ENCODE measurements around the gene PHKG1. TPM values are rescaled to one million over a fixed set of nuclear protein-coding genes. Genes with fewer than 3 reads are reported as not detected.

PHKG1 gene
- total and polyA plus RNA-seq, 2 of the 8 experiments (the other 6 are each of a cell fraction or from before 2014, with no cell fraction given), result 0.03 to 0.61 TPM

- Histone ChIP-seq H3K14ac (ENCODE audit: insufficient read length) (no peak overlapping the region), H3K18ac (ENCODE audit: extremely low read depth, low read length) (no peak overlapping the region), H2AFZ (ENCODE audit: low read length) (no peak overlapping the region), H4K20me1 (replicated peaks in 1 of 2; ENCODE audit: control insufficient read depth in 1 of 2, insufficient read depth in 2 of 2, low read length in 2 of 2) (peaks cover 0 to 2% of the 10 kb centered on the region in 2 experiments), H2BK120ac (replicated peaks; ENCODE audit: low read depth, low read length) (no peak overlapping the region), H3K79me1 (ENCODE audit: low read depth, low read length) (no peaks in the 10 kb centered on the region), H2BK20ac (ENCODE audit: low read length) (no peak overlapping the region), H3K23ac (ENCODE audit: insufficient read length) (no peak overlapping the region), H3K56ac (replicated peaks; ENCODE audit: insufficient read length, low read depth, low read length) (no peak overlapping the region), H3K23me2 (ENCODE audit: low read depth, low read length) (no peaks in the 10 kb centered on the region), H4K5ac (ENCODE audit: insufficient read length, low read depth, low read length) (no peak overlapping the region), H3K4me1 (replicated peaks in 1 of 4; ENCODE audit: control insufficient read depth in 3 of 4, insufficient read depth in 4 of 4, low read length in 3 of 4) (no peaks in the 10 kb centered on the region), H2BK15ac (ENCODE audit: low read length) (no peak overlapping the region), H3K27ac (ENCODE audit: low read depth, low read length) (no peak overlapping the region), H3K9me3 (ENCODE audit: insufficient read depth in 2 of 2, low read depth in 1 of 2, low read length in 1 of 2) (no peaks in the 10 kb centered on the region), H3K4me3 (ENCODE audit: extremely low read depth in 1 of 4, insufficient read depth in 2 of 4, low read depth in 3 of 4, low read length in 4 of 4) (no peak overlapping the region), H2BK5ac (ENCODE audit: low read depth, low read length) (peak overlapping the region; percentile 52; the same call in 1 of the 2 replicates), H4K91ac (replicated peaks; ENCODE audit: insufficient read length, low read length) (no peak overlapping the region), H3K4ac (replicated peaks; ENCODE audit: insufficient read length, low read depth, low read length) (no peak overlapping the region), H2BK12ac (ENCODE audit: low read depth, low read length) (no peak overlapping the region), H3K27me3 (replicated peaks in 1 of 4; ENCODE audit: control insufficient read depth in 3 of 4, extremely low read depth in 1 of 4, insufficient read depth in 3 of 4, low read length in 3 of 4) (no peaks in the 10 kb centered on the region), H3K9ac (replicated peaks in 1 of 4; ENCODE audit: extremely low read depth in 1 of 4, low read depth in 3 of 4, low read length in 3 of 4) (no peak overlapping the region), H3K79me2 (ENCODE audit: control insufficient read depth in 1 of 2, insufficient read depth in 2 of 2, low read length in 2 of 2) (no peaks in the 10 kb centered on the region), H3K4me2 (ENCODE audit: insufficient read depth in 1 of 2, low read depth in 2 of 2, low read length in 2 of 2) (no peak overlapping the region), H4K8ac (ENCODE audit: extremely low read depth, insufficient read depth, low read length) (peak overlapping the region; percentile 82; the same call in 1 of the 2 replicates), H2AK5ac (ENCODE audit: low read depth, low read length) (no peak overlapping the region), H3K36me3 (ENCODE audit: control insufficient read depth in 2 of 4, insufficient read depth in 4 of 4, low read length in 3 of 4) (peaks cover 5 to 34% (median 9%) of the 10 kb centered on the region in 4 experiments)
- FAIRE-seq, result no peak
- ChIA-PET CTCF (ENCODE audit: partially characterized antibody) (interaction anchor here (0.7 to 3.9 kb wide), 16 partner anchors 9 to 379 kb away, joined by 3 to 28 read pairs (median 6); partner anchors contain the start of genes PHKG1 and SUMF2), POLR2A (ENCODE audit: partially characterized antibody) (interaction anchor here (0.6 to 44.4 kb wide), 10 partner anchors 9 to 108 kb away, joined by 4 to 869 read pairs (median 8); partner anchors contain the start of genes CCT6A, PSPH and SUMF2)
- WGBS, 2 experiments (ENCODE audit: extremely low coverage in 1 of 2, insufficient coverage in 1 of 2, insufficient read length in 1 of 2, insufficient replicate concordance in 2 of 2, low coverage in 1 of 2, low lambda C conversion rate in 2 of 2, missing lambda C conversion rate in 1 of 2), result 37% methylated on average over 19 of the region's 19 CpGs; no CpG with 5 or more reads in 1 of the 2 experiments
- DNase-seq (ENCODE audit: low read depth in 1 of 2, low spot score in 2 of 2), result peak; percentile 66 to 94
- TF ChIP-seq SP1 (IDR thresholded peaks at IDR 0.05; ENCODE audit: low read depth, low read length), result no peak
- peak; percentile 87 to 91 for TF ChIP-seq RAD21 (IDR thresholded peaks at IDR 0.05 in 1 of 2, conservative IDR thresholded peaks at IDR 0.05 in 1 of 2; ENCODE audit: low read depth in 2 of 2, low read length in 2 of 2)
- TF ChIP-seq, protein P1, sequence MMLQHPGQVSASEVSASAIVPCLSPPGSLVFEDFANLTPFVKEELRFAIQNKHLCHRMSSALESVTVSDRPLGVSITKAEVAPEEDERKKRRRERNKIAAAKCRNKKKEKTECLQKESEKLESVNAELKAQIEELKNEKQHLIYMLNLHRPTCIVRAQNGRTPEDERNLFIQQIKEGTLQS (IDR thresholded peaks at IDR 0.05; ENCODE audit: insufficient read depth, low read depth, low read length), result no peak
- no peak for TF ChIP-seq BCL11A (IDR thresholded peaks at IDR 0.05; ENCODE audit: low read depth in 2 of 2, low read length in 2 of 2)
- TF ChIP-seq RBBP5 (IDR thresholded peaks at IDR 0.05; ENCODE audit: borderline replicate concordance, low read depth, low read length), result no peak
- TF ChIP-seq NRF1 (IDR thresholded peaks at IDR 0.05; ENCODE audit: low read depth, low read length), result no peak
- no peak for TF ChIP-seq FOSL1 (IDR thresholded peaks at IDR 0.05; ENCODE audit: insufficient read depth, low read depth, low read length)
- no peak for TF ChIP-seq SIX5 (IDR thresholded peaks at IDR 0.05; ENCODE audit: low read depth, low read length)
- 0 out of 2 replicates have a peak, but pooled peaks have one; percentile 28 for TF ChIP-seq TAF1 (IDR thresholded peaks at IDR 0.05; ENCODE audit: low read depth, low read length)
- no peak for TF ChIP-seq NANOG (IDR thresholded peaks at IDR 0.05; ENCODE audit: insufficient read depth, low read depth, low read length, poor library complexity, severe bottlenecking)
- TF ChIP-seq MAX (IDR thresholded peaks at IDR 0.05), result 0 out of 2 replicates have a peak, but pooled peaks have one; percentile 13
- TF ChIP-seq RNF2 (IDR thresholded peaks at IDR 0.05; ENCODE audit: borderline replicate concordance, low read depth, low read length, missing control alignments, poor library complexity, severe bottlenecking), result no peak
Observed at GRCh38 chr7:56074371-56074791, 18.4 kb downstream of the PHKG1 start.

Measured in H1 (cell line).